Retinal pigment epithelial cell (primary cell): Measurements from ENCODE around the gene ZNF516.

Experiments
- DNase-seq: peaks from one replicate; pipeline ENCODE4 v3.0.0-alpha.2; 2010; ENCODE audit warnings: low read depth
- H3K4me3 ChIP-seq: 2 replicates; pipeline ENCODE4 v1.5.1; 2011; ENCODE audit warnings: mild to moderate bottlenecking, low read length, control low read depth, moderate library complexity
- TF ChIP-seq, protein P1 (sequence below): conservative IDR thresholded peaks from 2 replicates; pipeline ENCODE4 v1.5.1; 2011; ENCODE audit warnings: low read depth, low read length, control low read depth, inconsistent platforms

ZNF516 gene

DNA sequence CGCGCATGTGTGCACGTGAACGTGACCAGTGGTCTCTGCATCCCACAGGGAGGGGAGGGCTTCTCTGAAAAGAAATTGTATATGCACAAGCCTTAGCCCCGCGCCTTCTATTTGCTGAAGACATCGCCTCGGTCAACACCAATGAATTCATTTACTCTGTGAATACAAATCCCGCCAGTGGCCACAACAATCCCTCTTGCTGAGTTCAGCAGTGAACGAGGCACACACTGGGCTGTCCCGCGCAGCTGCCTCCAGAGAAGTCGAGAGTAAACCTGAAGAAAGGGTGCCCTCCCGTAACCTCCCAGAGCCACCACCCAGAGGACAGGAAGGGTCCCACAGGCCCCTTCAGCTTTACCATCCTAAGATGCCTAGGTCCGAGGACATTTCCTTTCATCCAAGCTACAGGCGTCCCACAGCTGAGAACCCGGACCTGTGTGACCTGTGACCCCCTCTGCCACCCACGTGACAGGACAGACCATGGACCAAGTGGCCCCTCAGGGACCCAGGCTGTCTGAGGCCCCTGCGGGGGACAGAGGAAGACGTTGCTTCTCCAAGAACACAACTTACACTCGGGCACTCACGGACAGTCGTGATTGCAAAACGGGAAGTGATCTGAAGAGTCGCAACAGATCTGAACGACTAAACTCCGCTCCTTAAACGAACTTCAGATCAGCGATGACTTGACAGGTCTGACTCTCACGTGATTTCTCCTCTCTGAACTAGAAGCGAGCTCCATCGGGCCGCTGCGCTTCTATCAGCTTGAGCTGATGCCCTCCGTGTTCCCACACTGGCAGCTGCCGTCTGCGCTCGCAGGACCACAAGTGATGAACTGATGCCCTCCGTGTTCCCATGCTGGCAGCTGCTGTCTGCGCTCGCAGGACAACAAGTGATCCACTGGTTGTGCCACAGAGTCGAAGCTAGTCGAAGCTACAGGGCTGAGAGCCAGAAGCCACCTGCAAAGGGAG lies 92.7 kb downstream of the ZNF516 start:
- no peak overlapping the region for H3K4me3 ChIP-seq
- DNase-seq = no peak

DNA sequence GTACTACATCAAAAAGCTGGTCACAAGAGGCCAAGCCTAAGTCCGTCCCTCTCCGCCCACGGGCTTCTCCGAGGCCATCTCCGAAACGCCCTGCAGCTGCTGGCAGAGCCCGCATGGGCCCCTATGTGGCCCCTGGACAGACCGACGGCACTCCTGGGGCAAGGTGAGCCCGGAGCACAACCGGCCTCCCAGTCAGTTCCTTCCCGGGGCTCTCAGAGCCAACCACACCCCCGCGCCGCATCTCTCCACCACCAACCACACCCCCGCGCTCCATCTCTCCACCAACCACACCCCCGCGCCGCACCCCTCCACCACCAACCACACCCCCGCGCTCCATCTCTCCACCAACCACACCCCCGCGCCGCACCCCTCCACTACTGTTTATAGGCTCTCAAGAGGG lies 93.5 kb downstream of the ZNF516 start:
- no peak for DNase-seq
- TF ChIP-seq, protein P1, sequence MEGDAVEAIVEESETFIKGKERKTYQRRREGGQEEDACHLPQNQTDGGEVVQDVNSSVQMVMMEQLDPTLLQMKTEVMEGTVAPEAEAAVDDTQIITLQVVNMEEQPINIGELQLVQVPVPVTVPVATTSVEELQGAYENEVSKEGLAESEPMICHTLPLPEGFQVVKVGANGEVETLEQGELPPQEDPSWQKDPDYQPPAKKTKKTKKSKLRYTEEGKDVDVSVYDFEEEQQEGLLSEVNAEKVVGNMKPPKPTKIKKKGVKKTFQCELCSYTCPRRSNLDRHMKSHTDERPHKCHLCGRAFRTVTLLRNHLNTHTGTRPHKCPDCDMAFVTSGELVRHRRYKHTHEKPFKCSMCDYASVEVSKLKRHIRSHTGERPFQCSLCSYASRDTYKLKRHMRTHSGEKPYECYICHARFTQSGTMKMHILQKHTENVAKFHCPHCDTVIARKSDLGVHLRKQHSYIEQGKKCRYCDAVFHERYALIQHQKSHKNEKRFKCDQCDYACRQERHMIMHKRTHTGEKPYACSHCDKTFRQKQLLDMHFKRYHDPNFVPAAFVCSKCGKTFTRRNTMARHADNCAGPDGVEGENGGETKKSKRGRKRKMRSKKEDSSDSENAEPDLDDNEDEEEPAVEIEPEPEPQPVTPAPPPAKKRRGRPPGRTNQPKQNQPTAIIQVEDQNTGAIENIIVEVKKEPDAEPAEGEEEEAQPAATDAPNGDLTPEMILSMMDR = no peak
- no peak overlapping the region for H3K4me3 ChIP-seq

More for the DNA sequence above, 92.7 kb downstream of the ZNF516 start:
- TF ChIP-seq, protein P1 = no peak

DNA sequence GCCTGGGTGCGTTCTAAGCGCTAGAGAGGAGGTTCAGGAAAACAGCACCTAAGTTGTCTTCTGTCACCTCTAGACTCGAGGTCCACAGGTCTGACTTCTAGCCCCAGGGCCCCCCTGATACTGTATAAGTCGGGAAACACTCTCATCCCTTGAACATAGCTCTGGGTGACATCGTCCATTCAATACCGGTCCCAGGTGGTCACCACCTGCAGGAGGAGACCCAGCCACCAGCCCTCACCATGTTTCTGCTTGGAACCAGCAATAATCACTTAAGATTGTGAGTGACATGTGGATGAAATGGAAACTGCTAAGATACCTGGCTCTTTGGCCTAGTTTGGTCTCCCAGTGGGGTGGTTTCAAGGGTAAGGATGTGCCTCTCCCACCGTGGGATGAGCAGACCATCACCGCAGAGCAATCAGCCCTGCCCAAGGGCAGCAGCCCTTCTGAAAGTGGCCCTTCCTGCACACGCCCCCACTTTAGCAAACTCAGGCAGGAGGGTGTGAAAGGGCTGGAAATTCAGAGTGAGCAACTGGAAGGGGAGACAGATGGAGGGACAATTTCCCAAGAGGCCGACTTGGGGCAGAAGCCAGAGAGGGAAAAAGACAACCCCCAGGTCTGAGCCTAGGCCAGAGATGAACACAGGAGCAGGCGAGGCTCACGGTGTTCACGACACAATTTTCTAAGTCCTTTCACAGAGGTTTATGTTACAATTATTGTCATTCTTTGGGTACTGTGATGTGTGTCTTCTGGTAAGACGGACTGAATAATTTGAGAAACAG lies 95.2 kb downstream of the ZNF516 start:
- DNase-seq = no peak
- TF ChIP-seq, protein P1 = no peak
- H3K4me3 ChIP-seq = no peak overlapping the region

DNA sequence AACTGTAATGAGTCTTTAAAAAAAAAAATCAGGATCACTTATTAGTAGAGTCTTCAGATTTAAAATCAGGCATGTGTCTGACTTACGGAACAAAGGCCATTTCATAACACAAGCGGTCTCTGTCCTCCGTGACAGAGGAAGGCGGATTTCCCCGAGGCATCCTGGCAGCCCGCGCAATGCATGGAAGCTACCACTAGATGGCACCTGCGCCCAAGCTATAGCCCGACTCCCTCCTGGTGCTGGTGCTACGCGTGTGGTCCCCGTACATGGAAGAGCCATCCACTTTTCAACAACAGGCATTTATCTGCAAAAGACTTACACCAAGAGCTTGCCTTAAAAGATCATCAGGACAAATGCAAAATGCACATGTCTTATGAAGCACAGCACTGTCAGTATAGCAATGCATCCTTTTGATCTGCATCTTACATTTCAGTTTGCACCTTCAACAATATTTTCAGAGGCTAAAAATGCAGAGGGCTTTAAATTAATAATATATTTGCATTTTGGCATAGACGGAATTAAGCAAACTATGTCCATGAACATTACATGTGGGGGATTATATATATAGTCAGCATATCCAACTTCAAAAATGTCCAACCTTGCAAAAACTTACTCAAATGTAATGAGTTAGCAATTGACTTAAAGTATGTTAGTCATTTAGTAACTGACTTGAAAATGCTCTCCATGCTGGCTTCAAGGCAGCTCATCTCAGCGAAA lies 96.0 kb downstream of the ZNF516 start:
- TF ChIP-seq, protein P1 = peak; percentile 98

DNA sequence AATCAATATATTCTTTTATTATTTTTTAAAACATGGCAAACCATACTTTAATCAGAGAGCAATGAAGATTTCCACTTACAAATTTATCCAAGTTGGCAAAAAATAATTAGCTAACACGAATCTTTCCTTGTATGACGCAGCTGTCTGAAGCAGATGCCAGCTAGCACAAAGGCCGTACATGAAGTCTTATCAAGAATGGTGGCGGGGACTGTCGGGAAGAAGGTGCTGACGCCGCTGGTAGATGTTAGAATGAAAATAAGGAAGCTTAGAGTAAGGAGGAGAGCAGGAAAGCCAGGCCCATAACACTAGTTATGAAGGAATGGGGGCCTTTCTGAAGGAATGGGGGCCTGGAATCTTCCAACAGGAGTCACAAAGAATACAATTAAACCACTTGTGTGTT lies 96.7 kb downstream of the ZNF516 start:
- DNase-seq = no peak
- TF ChIP-seq, protein P1 = no peak

More for the DNA sequence above, 96.0 kb downstream of the ZNF516 start:
- no peak overlapping the region for H3K4me3 ChIP-seq
- no peak for DNase-seq

DNA sequence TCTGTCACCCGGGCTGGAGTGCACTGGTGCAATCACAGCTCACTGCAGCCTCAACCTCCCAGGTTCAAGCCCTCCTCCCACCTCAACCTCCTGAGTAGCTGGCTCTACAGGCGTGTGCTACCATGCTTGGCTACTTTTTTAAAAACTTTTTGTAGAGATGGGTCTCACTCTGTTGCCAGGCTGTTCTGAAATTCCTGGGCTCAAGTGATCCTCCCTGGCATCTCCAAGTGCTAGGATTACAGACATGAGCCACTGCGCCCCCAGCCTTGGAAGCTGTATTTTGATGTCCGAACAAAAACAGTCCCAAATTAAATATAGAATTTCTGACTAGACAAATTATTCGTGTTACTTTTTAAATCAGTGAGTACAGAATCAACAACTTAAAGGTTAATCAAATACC lies 97.4 kb downstream of the ZNF516 start:
- TF ChIP-seq, protein P1 = no peak
- DNase-seq = no peak

More for the DNA sequence above, 96.7 kb downstream of the ZNF516 start:
- H3K4me3 ChIP-seq = no peak overlapping the region

More for the DNA sequence above, 97.4 kb downstream of the ZNF516 start:
- no peak overlapping the region for H3K4me3 ChIP-seq
